Daoy (cell line): ENCODE measurements around the gene CCDC88A. TPM values are rescaled to one million over a fixed set of nuclear protein-coding genes. Genes with fewer than 3 reads are reported as not detected.
A peak's percentile ranks its signal among the peaks of the same experiment; 100 is the strongest.
"Not testable (repeated sequence)": the region's sequence is repeated elsewhere in the genome, so short reads cannot be mapped to it uniquely, and the experiment has no call there.

ENCODE experiments used
- DNase-seq: peaks from one replicate; pipeline ENCODE4 v3.0.0-alpha.2; 2015; ENCODE audit warnings: low read depth
- total RNA-seq: library from RNA; depleted of rRNA; stranded (reverse); fragments of >200 nt; shearing (Covaris generic); gene quantifications from 2 replicates; pipeline ENCODE4 v1.2.3, GENCODE V29; 2014

The CCDC88A gene
- total RNA-seq, 1 experiment from 2014 or later: 47.5 TPM

DNA sequence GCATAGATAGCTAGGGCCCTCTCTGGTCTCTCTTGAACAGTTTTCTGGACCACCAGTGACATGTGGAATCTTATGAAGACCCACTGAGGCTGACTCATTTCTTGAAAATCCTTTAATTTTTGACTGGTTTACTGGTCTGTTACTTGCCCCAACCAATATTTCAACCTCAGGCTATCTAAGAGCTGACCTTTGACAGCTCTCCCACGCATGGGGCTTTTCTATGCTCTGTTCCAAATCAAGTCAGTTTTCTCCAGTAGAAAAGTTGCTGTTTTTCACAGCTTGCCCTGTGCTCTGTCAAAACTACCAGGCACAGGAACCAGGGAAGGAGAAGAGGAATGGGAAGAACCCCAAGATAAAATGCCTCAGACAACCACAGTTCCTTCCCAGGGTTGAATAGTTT is 104.7 kb downstream of the CCDC88A start:
- no peak for DNase-seq

DNA sequence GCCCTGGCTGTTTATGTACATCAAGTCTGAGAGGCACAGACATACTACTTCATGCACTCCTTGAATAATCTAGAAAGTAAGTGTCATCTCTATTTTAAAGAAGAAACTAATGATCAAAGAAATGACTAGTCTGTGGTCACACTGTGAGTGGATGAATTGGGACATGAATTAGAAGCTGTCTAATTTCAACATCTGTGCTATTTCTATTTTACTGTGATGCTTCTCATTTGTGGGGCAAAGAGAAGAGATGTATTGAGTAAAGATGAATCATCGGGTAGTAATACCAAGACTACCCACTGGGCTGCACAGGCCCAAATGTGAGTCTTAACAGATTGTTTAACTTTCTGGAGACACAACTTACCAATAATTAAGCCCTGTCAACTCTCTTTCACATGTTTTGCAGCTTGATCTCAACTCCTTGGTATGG is 108.2 kb downstream of the CCDC88A start:
- DNase-seq: peak; percentile 17

DNA sequence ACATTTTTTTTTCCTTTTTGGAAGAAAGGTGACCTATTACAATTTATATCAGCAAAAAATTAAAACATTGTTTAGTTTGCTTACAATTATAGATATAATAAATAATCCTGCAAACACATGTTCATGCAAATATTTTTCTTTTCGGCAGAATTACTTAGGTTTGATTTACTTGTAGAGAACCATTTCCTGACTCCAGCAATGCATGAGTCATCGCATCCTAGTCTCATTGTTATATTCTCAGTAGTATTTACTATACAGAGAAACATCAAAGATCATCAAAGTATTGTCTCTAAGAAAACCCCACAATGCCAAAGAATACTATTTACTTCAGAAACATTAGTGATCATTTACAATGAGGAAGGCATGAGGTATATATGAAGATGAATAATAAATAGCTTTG is 110.2 kb downstream of the CCDC88A start:
- DNase-seq: peak; percentile 44

DNA sequence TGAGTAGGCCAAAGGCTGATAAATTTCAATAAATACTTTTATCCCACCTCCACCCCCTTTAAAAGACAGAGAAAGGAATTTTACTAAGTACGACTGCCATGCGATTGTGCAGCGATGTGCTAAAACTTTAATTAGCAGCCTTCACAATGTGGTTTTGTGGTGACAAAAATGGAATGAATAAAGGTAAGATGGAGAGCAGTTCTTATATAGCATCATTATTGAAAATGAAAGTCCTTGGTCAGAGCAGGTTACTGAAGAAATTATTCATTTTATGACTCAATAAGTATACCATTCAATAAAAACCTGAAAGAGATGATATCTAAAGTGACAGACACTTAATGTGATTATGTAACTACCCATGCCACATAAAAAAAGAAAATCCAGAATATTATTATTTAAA is 117.4 kb downstream of the CCDC88A start:
- no peak for DNase-seq

DNA sequence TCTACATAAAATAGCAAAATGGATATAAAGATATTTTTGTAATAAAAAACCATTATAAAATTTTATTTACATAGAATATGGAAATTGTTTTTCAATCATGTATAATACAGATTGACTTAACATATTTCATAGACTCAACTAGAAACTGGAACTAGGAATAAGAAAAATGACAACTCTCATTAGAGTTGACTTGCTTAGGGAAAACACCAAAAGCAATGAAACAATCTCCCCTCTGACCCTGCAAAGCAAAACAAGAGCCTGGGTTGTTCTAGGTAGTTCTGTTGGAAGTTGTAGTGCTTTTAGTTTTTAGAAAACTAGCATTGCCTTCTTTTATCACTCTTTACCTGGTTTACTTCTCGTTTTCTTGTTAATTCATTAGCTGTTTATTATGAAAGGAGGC is 118.4 kb downstream of the CCDC88A start:
- DNase-seq: no peak

DNA sequence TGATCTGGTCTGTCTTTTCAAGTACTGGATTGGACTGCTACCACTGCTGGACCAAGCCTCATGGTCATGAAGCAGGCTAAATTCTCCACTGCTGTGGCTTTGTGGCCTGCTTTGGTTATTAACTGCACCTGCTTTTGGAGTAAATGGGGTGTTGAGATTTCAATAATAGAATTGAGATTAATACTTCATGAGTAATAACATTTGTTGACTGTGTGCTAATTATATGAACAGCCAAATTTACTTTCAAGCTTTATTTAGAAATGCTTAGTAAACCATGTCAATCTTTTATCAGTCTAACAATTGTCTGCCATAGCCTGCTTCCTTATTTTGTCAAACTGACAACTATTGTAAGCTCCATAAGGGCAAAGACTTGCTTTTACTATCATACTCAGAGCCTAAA is 123.3 kb downstream of the CCDC88A start:
- no peak for DNase-seq

DNA sequence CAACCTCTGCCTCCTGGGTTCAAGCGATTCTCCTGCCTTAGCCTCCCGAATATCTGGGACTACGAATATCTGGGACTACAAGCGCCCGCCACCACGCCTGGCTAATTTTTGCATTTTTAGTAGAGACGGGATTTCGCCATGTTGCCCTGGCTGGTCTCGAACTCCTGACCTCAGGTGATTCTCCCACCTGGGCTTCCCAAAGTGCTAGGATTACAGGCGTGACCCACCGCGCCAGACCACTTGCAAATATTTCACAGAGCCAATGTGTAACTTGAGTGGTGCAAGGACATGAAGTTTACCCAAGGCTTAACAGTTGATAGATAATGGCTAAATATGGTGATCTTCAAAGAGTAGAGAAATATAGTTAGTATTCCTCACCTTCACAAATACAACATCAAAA is 136.6 kb downstream of the CCDC88A start:
- DNase-seq: no peak

DNA sequence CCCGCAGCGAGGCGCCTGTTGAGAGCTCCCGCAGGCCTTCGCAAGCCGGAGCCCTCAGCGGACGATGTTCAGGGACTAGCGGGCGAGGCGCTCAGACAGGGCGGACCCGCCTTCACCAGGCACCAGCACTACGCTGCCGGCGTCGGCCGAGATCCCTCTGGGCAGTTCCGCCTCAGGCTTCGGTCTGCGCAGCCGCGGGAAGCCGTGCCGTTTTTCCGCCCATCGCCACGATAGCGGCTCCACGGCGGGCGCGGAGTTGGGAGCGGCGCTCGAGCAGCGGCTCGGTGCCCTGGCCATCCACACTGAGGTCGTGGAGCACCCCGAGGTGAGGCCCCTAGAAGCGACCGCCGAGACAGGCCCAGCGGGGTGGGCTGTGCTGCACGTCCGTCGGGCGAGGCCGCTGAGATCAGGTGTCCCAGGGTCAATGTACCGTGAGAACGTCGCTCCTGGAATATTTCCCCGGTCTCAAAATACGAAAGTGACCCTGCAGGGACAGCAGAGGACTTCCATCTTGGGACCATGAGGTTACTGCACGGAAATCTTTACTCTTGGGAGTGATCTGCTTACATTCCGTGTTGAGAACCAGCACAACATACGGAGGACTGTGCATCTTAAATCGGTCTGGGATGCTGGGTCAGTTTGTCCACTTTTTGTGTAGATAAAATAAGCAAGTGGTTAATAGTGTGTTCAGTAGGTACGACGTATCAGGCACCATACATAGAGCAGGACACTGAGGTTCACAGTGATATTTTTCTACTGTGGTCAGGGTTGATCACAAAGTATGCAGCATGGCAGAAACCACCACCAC is 137.3 kb downstream of the CCDC88A start:
- DNase-seq: peak; percentile 91

DNA sequence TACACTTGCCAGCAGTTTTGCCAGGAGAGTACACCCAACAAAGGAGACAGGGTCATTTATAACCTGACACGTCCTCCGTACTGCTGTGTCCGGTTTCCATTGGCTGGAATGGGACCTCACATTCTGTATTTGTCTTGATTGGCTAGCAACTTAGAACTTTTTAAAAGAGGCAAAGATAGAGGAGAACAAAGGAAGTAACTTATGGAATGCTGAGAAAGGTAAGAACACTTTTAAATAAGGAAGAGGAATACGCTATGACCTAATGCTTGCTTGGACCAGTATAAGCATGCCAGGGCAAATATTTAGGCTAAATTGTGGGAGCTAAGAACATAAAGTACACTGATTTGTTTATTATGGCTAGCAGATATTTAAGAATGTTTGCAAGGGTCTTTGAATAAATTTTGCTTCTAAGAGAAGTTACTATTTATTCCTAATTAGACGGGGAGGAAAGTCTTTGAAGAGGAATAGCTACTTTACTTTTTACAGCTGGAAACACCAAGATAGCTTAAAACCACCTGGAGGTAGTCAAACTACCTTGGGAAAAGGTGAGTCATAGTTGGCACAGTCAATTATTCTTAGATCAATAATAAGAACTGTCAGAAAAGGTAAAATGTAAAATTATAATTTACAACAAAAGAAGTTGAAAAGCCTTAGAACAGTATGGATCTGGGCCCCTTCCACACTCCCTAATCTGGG is 138.7 kb downstream of the CCDC88A start:
- not testable (repeated sequence) for DNase-seq

DNA sequence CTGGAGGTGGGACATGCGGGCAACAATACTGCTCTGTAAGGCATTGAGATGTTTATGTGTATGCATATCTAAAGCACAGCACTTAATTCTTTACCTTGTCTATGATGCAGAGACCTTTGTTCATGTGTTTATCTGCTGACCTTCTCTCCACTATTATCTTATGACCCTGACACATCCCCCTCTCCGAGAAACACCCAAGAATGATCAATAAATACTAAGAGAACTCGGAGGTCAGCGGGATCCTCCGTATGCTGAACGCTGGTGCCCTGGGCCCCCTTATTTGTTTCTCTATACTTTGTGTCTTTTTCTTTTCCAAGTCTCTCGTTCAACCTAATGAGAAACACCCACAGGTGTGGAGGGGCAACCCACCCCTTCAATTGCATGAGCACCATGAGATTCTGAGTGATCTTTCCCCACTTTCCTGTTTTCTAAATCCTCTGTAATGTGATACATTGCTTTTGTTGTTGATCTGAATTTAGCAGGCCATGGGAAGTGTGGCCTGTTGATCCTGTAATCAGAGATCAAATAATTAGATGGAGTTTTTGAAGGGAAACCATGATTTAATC is 139.7 kb downstream of the CCDC88A start:
- not testable (repeated sequence) for DNase-seq

DNA sequence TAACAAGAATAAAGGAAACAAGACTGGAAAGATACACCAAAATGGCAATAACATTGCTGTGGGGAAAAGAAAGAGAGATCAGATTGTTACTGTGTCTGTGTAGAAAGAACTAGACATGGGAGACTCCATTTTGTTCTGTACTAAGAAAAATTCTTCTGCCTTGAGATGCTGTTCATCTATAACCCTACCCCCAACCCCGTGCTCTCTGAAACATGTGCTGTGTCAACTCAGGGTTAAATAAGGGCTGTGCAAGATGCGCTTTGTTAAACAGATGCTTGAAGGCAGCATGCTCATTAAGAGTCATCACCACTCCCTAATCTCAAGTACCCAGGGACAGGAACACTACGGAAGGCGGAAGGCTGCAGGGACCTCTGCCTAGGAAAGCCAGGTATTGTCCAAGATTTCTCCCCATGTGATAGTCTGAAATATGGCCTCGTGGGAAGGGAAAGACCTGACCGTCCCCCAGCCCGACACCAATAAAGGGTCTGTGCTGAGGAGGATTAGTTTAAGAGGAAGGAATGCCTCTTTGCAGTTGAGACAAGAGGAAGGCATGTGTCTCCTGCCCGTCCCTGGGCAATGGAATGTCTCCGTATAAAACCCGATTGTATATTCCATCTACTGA is 140.3 kb downstream of the CCDC88A start:
- DNase-seq: not testable (repeated sequence)

DNA sequence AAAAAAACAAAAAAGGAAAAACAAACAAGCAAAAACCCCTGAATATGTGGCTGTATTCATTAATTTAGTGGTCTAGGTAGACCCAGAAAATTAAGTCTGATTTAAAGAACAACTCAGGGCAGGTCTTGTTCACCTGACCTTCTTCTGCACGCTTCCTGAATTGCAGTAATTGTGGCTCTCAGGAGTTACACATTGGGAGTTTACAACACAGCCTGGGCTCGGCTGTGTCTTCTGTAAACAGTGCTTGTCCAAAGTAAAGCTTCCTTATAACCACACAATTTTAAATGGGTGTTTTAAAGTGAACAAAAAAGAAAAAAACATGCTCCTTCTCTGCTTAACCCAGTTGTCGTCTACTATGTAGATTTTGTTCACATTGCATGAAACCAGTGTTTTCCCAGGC is 142.3 kb downstream of the CCDC88A start:
- DNase-seq: no peak

DNA sequence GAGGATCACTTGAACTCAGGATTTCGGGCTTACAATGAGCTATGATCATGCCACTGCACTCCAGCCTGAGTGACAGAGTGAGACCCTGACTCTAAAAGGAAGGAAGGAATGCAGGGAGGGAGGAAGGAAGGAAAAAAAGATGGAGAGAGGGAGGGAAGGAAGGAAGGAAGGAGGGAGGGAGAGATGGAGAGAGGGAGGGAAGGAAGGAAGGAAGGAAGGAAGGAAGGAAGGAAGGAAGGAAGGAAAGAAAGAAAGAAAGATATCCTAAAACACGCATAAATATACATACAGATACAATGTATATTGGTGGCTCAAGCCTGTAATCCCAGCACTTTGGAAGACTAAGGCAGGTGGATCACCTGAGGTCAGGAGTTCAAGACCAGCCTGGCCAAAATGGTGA is 145.3 kb downstream of the CCDC88A start:
- DNase-seq: not testable (repeated sequence)

DNA sequence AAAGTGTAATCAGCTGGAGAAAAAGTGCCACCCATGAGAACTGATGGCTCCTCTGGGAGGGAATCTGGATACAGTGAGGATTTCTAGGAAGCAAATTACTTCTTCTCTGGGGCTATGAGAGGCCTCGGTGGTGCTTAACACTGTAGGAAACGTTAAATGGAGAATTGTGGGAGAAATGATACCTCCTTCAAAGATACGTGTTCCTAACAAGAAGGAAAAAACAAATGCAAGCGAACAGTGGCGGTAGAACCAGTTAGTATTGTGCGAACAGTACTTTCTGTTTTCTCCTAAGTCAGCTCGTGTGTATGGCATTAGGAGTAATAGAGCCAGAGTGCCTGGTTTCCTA is 150.0 kb downstream of the CCDC88A start:
- no peak for DNase-seq

DNA sequence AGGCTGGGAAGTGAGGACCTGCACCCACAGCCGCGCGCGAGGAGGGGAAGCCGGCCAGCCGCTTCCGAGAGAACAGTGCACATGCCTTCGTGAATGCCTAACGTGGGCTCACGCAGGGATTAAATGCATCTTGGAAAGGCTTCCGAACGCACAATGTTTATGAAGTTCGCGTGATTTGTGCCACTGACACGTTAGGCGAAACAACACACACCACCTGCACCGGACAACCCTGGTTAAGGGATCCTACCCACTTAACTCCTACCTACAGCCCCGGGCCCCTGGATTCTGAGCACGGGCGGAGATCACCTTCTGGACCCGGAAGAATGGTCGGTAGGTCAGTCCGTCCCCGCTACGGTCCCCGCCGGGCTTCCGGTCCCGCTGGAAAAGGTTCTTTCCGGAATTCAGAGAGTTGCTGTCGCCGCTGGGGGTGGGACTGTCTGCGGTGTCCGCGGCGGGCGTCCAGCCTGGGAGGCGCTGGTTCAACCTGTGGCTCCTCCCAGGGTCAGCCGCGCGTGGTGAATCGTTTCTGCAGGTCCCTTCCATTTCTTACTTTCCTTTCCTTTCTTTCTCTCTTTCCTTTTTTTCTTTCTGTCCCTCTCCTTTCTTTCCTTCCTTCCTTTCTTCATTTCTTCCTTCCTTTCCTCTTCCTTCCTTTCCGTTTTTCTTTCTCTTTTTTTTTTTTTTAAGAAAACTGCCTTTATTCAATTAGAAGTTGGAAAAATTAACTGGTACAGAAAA is 150.6 kb downstream of the CCDC88A start, which contains the start of gene MTIF2:
TSS of gene MTIF2 (minus strand) at position 325 of the 738 bp plus-strand sequence. CDS start 5,373 bp downstream, outside the sequence.
- peak; percentile 96 for DNase-seq

DNA sequence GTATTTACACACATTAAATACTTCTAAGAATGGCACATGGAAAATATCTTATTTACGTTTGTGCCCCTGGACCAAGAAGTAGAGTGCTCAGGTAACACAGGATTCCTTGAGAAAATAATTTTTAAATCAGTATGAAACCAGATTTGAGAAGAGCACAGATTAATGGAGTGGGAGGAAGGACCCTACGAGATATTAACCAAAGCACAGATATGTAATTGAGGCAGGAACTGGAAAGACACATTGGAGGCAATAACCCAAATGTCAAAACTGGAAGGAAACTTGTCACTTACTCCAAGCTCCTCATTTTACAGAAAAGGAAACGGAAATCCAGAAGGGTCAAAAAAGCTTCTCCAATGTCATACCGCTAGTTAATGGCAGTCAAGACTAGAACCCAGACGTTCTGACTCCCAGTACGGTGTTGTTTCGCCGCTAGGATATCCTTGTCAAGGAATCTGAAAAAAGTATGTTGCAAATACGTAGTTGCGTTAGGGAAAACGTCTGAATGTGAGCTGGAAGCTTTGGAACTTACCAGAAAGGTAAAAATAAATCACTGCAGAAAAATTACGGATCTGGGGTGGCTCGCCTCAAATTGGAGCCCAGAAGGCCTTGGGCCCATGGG is 151.3 kb downstream of the CCDC88A start:
- no peak for DNase-seq

DNA sequence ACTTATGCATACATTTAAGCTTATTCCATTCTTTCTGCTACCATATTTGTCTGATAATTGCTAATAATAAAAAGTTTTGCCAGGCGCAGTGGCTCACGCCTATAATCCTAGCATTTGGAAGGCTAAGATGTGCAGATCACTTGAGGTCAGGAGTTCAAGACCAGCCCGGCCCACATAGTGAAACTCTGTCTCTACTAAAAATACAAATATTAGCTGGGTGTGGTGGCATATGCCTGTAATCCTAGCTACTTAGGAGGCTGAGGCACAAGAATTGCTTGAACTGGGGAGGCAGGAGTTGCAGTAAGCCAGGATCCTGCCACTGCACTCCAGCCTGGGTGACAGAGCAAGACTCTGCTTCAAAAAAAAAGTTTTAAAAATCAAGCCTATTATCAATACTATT is 160.1 kb downstream of the CCDC88A start:
- DNase-seq: not testable (repeated sequence)

DNA sequence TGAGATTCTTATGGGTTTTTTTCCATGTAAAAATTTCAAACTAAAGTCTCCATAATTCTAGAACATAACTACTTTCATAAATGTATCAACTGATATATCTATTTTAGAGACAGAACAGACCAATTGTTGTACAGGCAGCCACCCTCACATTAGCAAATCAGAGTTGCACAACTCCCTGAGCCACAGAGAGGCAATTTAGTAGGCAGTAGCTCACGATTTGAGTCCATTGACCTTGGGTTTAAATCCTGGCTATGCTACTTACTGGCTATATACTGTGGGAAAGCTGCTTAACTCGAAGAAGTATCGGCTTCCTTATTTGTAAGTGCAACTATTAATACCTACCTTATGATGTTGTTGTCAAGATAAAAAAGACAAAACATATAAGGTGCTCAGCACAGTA is 166.8 kb downstream of the CCDC88A start:
- DNase-seq: no peak

DNA sequence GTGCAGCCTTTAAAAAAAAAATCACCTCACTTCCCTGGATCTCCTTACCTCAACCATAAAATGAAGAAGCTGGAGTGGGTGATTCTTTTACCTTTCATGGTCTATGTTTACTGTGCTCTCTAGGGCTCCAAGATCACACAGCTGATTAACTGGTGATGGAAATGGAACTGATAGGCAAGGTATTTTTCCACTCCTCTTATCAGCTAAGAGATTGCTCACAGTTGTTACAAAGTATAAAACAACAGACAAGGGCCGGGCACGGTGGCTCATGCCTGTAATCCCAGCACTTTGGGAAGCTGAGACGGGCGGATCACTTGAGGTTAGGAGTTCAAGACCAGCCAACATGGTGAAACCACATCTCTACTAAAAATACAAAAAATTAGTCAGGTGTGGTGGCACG is 172.6 kb downstream of the CCDC88A start:
- no peak for DNase-seq

DNA sequence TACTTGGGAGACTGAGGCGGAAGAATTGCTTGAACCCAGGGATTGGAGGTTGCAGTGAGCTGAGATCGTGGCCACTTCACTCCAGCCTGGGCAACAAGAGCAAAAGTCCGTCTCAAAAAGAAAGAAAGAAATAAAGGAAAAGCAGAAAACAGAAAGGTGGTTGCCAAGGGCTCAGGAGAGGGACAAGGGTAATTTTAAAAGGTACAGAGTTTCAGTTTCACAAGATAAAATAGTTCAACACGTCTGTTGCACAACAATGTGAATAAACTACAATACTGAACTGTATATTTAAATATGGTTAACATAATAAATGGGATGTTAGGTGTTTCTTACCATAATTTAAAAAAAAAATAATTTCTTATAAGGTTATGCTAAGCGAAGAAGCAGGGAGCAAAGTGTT is 174.2 kb downstream of the CCDC88A start:
- DNase-seq: no peak

DNA sequence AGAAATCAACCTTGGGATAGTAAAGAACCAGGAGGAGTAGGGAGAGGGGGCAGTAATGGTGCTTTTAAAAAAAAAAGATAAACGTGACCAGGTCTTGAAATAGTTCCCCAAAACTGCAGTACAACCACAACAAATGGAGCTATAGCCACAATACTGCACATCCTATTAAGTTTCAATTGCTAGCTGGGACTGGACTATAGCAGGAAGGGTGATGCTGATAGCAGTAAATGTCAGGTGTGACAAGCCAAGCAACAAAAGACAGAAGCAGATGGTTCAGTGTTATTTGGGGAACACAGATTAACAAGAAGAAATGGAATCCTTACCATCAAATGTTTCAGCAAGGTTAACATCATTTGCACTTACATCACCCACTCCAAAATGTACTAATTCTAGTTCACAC is 177.0 kb downstream of the CCDC88A start:
- no peak for DNase-seq
